GM21717 (cell line): ENCODE measurements around the gene CHST14.

Source experiments
- ATAC-seq: cut with Tn5 transposase; IDR thresholded peaks from one replicate; pipeline ENCODE4 v1.9.1; 2021; ENCODE audit warnings: mild to moderate bottlenecking, moderate library complexity; ENCODE audit not compliant: unreplicated experiment

The CHST14 gene

DNA sequence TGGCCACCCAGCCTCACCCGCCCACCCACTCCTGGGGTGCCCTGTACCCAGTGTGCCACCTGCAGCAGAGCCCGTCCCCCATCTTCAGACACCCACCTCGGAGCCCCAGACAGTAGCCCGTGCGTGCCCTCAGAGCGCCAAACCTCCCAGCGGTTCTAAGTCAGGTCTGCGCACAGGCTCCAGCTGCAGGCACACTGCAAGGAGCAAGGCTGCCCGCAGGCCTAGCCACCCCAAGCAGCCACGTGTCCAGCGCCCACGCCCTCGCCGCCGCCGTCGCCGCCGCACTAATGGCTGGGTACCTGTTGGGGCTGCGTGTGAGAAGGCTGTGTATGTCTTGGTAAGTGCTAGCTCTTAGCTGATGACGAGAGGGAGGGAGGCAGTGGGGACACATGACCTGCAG is 8.8 kb upstream of the CHST14 start:
- no peak for ATAC-seq

DNA sequence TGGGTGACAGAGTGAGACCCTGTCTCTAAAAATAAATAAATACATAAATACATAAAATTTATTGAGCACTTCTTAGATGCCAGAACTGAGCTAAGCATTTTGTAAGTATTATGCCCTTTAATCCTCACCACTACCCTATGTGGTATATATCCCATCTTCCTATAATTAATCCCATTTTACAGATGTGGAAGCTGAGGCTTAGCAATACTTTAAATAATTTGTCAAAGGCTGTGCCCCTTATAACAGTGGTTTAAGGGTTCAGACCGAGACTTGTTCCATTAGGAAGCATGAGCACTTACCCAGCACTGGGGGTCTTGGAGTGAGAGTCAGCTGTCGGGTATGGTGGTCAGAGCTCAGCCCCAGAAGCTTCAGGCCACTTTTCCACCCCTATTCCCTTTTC is 7.5 kb upstream of the CHST14 start:
- ATAC-seq = no peak

DNA sequence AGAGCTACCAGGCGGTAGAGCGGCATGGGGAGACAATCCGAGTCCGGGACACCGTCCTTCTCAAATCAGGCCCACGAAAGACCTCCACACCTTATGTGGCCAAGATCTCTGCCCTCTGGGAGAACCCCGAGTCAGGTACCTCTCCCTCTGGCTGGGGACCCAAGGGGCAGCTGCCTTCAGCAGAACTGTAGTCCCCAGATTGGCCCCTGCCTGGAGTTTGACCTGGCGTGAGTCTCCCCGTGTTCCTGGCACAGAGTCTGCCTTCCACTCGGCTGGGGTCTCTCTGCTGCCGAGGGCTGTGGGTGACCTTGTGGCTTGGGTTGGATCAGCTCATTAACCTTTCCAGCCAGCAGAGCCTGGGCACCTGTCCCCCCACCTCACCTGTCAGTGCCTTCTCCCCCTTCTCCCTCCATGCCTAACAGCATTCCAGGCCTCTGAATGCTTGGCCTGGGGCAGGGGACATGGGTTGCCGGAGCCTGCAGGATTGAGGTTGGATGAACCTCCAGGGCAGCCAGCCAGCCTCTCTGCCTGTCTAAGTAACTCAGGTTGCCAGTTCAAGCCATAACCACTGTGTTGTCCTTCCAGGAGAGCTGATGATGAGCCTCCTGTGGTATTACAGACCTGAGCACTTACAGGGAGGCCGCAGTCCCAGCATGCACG is 6.8 kb upstream of the CHST14 start:
- no peak for ATAC-seq

GRCh38 chr15:40464595-40465185 is 6.1 kb upstream of the CHST14 start:
- no peak for ATAC-seq

DNA sequence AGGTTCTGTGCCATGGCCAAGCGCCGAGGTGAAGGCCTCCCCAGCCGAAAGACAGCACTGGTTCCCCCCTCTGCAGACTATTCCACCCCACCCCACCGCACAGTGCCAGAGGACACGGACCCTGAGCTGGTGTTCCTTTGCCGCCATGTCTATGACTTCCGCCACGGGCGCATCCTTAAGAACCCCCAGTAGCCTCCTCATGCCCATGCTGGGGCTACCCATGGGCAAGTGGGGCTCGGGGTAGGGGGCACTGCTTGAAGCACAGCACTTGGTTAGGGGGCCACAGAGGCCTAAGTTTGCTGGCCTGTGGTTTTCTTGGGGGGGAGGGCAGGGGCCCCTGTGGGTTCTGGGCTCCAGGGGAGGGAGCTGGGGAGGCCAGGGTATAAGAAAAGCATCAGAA is 4.8 kb upstream of the CHST14 start:
- no peak for ATAC-seq

GRCh38 chr15:40466426-40467260 is 4.1 kb upstream of the CHST14 start:
- no peak for ATAC-seq

- ATAC-seq = no peak
Measured at GRCh38 chr15:40467261-40467615, 3.5 kb upstream of the CHST14 start.

DNA sequence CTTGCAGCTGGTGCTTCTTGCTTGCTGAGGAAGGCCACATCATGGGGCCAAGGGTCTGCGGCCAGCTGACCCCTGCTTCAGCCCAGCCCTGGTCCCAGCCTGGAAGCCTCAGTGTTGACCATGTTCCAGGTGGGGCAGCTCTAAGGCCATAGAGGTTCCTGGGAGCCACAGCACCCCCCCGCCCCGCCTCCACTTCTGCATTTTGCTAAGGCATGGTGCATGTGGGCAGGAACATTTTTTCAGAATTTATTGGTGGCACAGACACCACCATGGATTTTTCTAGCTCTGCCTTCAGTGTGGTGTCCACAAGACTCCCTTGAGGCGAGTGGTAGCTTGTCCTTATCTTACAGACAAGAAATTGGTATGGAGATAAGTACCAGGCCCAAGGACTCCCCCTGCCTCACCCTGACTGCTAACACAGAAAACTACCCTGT is 1.9 kb upstream of the CHST14 start:
- ATAC-seq = no peak

DNA sequence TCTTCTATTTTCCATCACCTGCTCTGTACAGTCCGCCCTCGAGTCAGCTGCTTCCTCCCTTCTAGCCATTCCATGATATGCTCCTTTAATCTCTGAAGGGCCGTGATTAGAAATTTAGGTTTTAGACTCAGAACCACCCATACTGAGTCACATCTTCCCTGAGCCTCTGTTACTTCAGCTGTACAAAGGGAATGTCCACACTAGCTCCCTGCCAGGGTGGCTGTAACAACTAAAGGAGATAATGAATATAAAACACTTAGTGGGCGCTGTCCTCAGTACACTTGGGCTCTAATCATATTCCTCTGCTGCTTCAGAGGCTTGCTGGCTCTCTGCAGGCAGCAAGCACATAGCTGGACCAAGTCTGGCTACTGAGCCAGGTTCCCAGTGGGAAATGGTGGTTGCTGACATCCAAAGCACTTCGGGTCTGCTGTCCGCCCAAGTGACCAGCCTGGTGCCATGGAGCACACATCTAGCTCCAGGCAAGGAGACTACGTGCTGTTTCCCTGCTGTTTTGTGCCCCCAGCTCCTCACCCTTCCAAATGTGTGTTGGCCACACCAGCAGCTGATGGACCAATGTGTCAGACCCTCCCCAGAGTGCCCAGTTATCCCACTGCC is 901 bp upstream of the CHST14 start:
- ATAC-seq = no peak

DNA sequence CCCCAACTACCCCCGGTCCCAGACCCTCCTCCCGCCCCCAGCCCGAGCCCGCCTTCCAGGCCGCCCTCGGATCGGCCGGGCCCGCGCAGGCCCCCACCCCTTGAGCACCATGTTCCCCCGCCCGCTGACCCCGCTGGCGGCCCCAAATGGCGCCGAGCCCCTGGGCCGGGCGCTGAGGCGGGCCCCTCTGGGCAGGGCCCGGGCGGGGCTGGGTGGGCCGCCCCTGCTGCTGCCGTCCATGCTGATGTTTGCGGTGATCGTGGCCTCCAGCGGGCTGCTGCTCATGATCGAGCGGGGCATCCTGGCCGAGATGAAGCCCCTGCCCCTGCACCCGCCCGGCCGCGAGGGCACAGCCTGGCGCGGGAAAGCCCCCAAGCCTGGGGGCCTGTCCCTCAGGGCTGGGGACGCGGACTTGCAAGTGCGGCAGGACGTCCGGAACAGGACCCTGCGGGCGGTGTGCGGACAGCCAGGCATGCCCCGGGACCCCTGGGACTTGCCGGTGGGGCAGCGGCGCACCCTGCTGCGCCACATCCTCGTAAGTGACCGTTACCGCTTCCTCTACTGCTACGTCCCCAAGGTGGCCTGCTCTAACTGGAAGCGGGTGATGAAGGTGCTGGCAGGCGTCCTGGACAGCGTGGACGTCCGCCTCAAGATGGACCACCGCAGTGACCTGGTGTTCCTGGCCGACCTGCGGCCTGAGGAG is 472 bp downstream of the CHST14 start:
- peak; percentile 19 for ATAC-seq

GRCh38 chr15:40471808-40472150 is 995 bp downstream of the CHST14 start:
- ATAC-seq = peak; percentile 6

- ATAC-seq = no peak
Measured at GRCh38 chr15:40472171-40472727, 1.5 kb downstream of the CHST14 start.

DNA sequence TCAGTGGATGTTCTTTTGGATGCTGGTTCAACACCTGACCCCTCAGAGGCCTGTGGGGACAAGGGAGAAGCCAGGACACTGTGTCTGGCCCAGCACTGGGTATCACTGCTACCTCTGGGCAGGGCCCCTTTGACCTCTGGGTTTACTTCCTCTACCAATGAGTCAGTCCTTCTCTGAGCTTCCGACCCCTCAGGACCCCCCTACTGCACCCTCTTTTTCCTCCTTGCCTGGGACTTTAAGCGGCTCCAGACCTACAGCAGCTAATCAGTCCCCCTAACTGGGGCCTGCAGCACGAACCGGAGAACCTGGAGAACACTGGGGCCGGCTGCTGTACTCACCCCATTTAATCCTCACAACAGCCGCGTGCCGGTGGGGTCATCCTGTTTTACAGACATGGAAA is 3.8 kb downstream of the CHST14 start:
- no peak for ATAC-seq

DNA sequence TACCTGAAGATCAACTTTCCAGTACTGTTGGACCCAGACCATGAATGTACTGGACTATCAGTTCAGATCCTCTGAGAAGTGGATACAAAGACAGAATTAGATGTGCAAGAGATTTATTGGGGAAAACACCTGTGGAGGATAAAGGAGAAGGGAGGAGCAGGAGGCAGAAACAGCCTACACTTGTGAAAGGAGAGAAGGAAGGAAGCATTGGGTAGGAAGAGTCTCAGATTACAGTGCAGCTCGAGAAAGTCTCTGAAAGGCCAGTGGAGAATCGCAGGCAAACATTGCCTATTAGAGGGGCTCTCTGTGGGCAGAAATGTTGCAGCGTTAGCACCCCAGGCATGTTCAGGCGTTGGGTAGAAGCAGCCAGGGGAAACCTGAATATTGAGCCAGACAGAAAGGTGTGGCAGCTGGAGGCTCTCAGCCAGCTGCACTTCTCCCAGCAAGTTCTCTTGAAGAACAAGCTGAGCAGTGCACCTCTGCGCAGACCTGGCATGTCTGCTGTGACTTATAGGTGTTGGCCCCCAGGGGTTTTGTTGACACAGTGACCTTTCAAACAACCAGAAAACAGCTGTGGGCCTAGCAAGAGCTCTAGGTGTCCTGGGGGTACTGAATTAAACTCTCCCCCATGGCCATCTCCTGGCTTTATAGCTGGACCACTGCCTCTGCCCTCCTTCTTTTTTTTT is 7.0 kb downstream of the CHST14 start:
- no peak for ATAC-seq

GRCh38 chr15:40479024-40479423 is 8.2 kb downstream of the CHST14 start:
- ATAC-seq = no peak

DNA sequence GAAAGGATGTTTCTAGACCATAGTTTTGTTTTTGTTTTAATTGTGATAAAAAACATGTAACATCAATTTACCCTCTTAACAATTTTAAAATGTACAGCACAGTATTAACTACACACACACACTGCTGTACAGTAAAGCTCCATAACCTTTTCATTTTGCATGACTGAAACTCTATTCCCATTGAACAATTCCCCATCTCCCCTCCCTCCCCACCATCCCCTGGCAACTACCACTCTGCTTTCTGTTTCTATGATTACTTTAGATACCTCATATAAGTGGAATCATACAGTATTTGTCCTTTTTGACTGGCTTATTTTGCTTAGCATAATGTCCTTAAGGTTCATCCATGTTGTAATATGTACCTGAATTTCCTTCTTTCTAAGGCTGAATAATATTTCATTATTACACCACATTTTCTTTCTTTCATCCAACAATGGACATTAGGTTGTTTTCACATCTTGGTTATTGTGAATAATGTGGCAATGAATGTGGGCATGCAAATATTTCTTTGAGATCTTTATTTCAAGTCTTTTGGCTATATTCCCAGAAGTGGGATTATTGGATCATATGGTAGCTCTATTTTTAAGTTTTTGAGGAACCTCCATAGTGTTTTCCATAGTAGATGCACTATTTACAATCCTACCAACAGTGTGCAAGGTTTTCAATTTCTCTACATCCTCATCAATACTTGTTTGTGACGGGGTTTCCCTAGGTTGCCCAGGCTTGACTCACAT is 10.7 kb downstream of the CHST14 start:
- no peak for ATAC-seq

DNA sequence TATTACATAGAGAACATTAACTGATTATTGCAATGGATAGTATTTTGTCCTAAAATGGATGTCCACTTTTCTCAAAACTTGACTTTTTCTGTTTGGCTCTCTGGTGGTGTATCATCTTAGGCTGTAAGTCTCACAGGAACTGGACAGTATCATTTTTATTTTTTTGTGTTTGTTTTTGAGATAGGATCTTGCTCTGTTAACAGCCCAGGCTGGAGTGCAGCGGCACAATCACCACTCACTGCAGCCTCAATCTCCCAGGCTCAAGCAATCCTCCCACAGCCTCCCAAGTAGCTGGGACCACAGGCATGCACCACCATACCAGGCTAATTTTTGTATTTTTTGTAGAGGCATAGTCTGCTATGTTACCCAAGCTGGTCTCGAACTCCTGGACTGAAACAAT is 13.1 kb downstream of the CHST14 start:
- ATAC-seq = no peak

GRCh38 chr15:40486066-40486770 is 15.4 kb downstream of the CHST14 start:
- no peak for ATAC-seq
